Endothelial cell of umbilical vein (primary cell): ENCODE results near the gene RFX6. TPM values are rescaled to one million over a fixed set of nuclear protein-coding genes. Genes with fewer than 3 reads are reported as not detected.

Experiments
- BruUV-seq: library from RNA; stranded (reverse); fragments of 400-500 nt; replicated peaks from 2 replicates; lab custom pipeline; 2021; lab: Mats Ljungman, UMichigan
- CTCF ChIA-PET: fragments of 300-600, 350-600 bp; sonication (Branson Sonifier 250); formaldehyde crosslinking; loops from one replicate; lab custom pipeline; 2021; ENCODE audit warnings: antibody characterized with exemption, inconsistent platforms; lab: Charles Lee
- POLR2A ChIA-PET: fragments of 300-600, 350-600 bp; sonication (Branson Sonifier 250); formaldehyde crosslinking; loops from one replicate; lab custom pipeline; 2021; ENCODE audit warnings: antibody characterized with exemption, inconsistent platforms; lab: Charles Lee
- DNase-seq: peaks from one replicate; pipeline ENCODE4 v3.0.0-alpha.2; 2011; ENCODE audit warnings: low read depth, low spot score
- FAIRE-seq: peaks from 2 replicates; lab custom pipeline; 2011; peaks lifted over from hg19 to GRCh38; lab: Jason Lieb, UNC
- H2AFZ ChIP-seq: 2 replicates; pipeline ENCODE4 v1.6.0; 2012; ENCODE audit warnings: low read depth, low read length, control low read depth, inconsistent platforms
- H3K27ac ChIP-seq: 2 replicates; pipeline ENCODE4 v1.5.1; 2011; ENCODE audit warnings: low read depth, mild to moderate bottlenecking, control low read depth, low read length, moderate library complexity; ENCODE audit not compliant: insufficient read depth
- H3K27me3 ChIP-seq, 2 experiments: 2 replicates each; pipeline versions ENCODE4 v1.6.0 to v1.6.1; 2011; ENCODE audit warnings: low read length in 2 of 2, mixed read lengths in 1 of 2; ENCODE audit not compliant: control insufficient read depth in 2 of 2, insufficient read depth in 2 of 2
- H3K36me3 ChIP-seq, 2 experiments: 2 replicates in 1 of 2; 3 replicates in 1 of 2; pipeline ENCODE4 v1.5.1; 2011; ENCODE audit warnings: low read length in 2 of 2, mild to moderate bottlenecking in 1 of 2, moderate library complexity in 1 of 2; ENCODE audit not compliant: control insufficient read depth in 2 of 2, insufficient read depth in 2 of 2; ENCODE audit errors: extremely low read depth in 1 of 2
- H3K4me1 ChIP-seq: 3 replicates; pipeline ENCODE4 v1.5.1; 2011; ENCODE audit warnings: mild to moderate bottlenecking, low read length; ENCODE audit not compliant: control insufficient read depth, insufficient read depth; ENCODE audit errors: extremely low read depth
- H3K4me2 ChIP-seq: 2 replicates; pipeline ENCODE4 v1.6.1; 2011; ENCODE audit warnings: low read length, control low read depth, mixed read lengths; ENCODE audit not compliant: insufficient read depth
- H3K4me3 ChIP-seq, 3 experiments: fragments of 200-600 bp in 1 of 3; sonication (generic), shearing (Covaris generic) in 1 of 3; replicated peaks in 1 of 3; 2 replicates each; pipeline ENCODE4 v1.5.1; 2011 to 2016; ENCODE audit warnings: control low read depth in 3 of 3, low read length in 3 of 3, mild to moderate bottlenecking in 2 of 3, inconsistent platforms in 1 of 3, low read depth in 1 of 3, moderate library complexity in 1 of 3; ENCODE audit not compliant: insufficient read depth in 1 of 3
- H3K79me2 ChIP-seq: 2 replicates; pipeline ENCODE4 v1.6.0; 2012; ENCODE audit warnings: low read length, inconsistent platforms; ENCODE audit not compliant: control insufficient read depth, insufficient read depth
- H3K9ac ChIP-seq: replicated peaks from 2 replicates; pipeline ENCODE3; 2011; ENCODE audit warnings: low read length, control low read depth; ENCODE audit not compliant: insufficient read depth; ENCODE audit errors: extremely low read depth
- H3K9me1 ChIP-seq: replicated peaks from 3 replicates; pipeline ENCODE4 v1.6.0; 2011; ENCODE audit warnings: mild to moderate bottlenecking, low read length; ENCODE audit not compliant: control insufficient read depth, insufficient read depth; ENCODE audit errors: extremely low read depth
- H3K9me3 ChIP-seq: replicated peaks from 2 replicates; pipeline ENCODE4 v1.5.1; 2012; ENCODE audit warnings: low read length, inconsistent platforms; ENCODE audit not compliant: control insufficient read depth, insufficient read depth
- H4K20me1 ChIP-seq: replicated peaks from 2 replicates; pipeline ENCODE3; 2011; ENCODE audit warnings: mild to moderate bottlenecking, low read length; ENCODE audit not compliant: control insufficient read depth, insufficient read depth; ENCODE audit errors: extremely low read depth
- EZH2 ChIP-seq: IDR thresholded peaks from 2 replicates; pipeline ENCODE4 v1.6.1; 2012; ENCODE audit warnings: borderline replicate concordance, low read depth, mild to moderate bottlenecking, moderate library complexity, low read length, inconsistent platforms; ENCODE audit not compliant: severe bottlenecking
- FOS ChIP-seq: IDR thresholded peaks from 2 replicates; pipeline ENCODE4 v1.6.1; 2011; ENCODE audit warnings: mild to moderate bottlenecking, low read length, moderate library complexity, borderline replicate concordance; ENCODE audit not compliant: insufficient read depth
- GATA2 ChIP-seq: IDR thresholded peaks from 2 replicates; pipeline ENCODE4 v1.7.0; 2011; ENCODE audit warnings: low read depth, mild to moderate bottlenecking, moderate library complexity, mixed read lengths, low read length; ENCODE audit not compliant: insufficient read length, insufficient read depth
- JUN ChIP-seq: IDR thresholded peaks from 2 replicates; pipeline ENCODE4 v1.6.1; 2011; ENCODE audit warnings: borderline replicate concordance, low read depth; ENCODE audit not compliant: insufficient read length, insufficient read depth
- MYC ChIP-seq: IDR thresholded peaks from one replicate; pipeline ENCODE4 v1.6.1; 2011; ENCODE audit warnings: mild to moderate bottlenecking, low read depth, low read length
- POLR2A ChIP-seq: IDR thresholded peaks from 2 replicates; pipeline ENCODE4 v1.6.1; 2012; ENCODE audit warnings: low read depth, mild to moderate bottlenecking, control low read depth, low read length
- POLR2AphosphoS5 ChIP-seq: IDR thresholded peaks from 2 replicates; pipeline ENCODE4 v1.6.1; 2012; ENCODE audit warnings: low read depth, mild to moderate bottlenecking, control low read depth, low read length, moderate library complexity; ENCODE audit not compliant: insufficient read depth
- dilution Hi-C: fragments of 300-500 bp; cut with MboI; formaldehyde crosslinking; loops from one replicate; pipeline ENCODE4 v1.15.0; 2019; ENCODE audit warnings: low sequenced_read_pairs; ENCODE audit not compliant: extremely low pct_ligation_motif_present
- intact Hi-C: fragments of 100-400 bp; cut with micrococcal nuclease; formaldehyde crosslinking; loops from one replicate; pipeline ENCODE4 v1.10.0; 2022
- polyA plus RNA-seq, 4 experiments: library from polyadenylated mRNA; depleted of rRNA in 3 of 4; stranded (reverse) in 3 of 4; unstranded in 1 of 4; fragments of >200 nt; gene quantifications; 2 replicates each; pipeline versions ENCODE4 v1.2.1 to v1.2.3, GENCODE V29; 2011 to 2012; ENCODE audit warnings: missing spikeins in 1 of 4
- total RNA-seq: library from RNA; stranded (reverse); gene quantifications from 2 replicates; pipeline ENCODE4 v1.2.3, GENCODE V29; 2021
- TF ChIP-seq, protein P1 (sequence below): IDR thresholded peaks from 2 replicates; pipeline ENCODE4 v1.6.1; 2011; ENCODE audit not compliant: insufficient read depth, insufficient read length
- TF ChIP-seq, protein P2 (sequence below), 2 donors: IDR thresholded peaks; 1 replicate in 1 of 2; 2 replicates in 1 of 2; pipeline ENCODE4 v1.5.1; 2011; ENCODE audit warnings: low read length in 2 of 2, mild to moderate bottlenecking in 2 of 2, moderate library complexity in 2 of 2, control low read depth in 1 of 2, inconsistent platforms in 1 of 2, low read depth in 1 of 2; ENCODE audit not compliant: insufficient read depth in 1 of 2; ENCODE audit errors: extremely low read depth in 1 of 2

Gene RFX6
- total and polyA plus RNA-seq, 2 donors (not counting 3 experiments of a cell fraction or from before 2014, with no cell fraction given), result not detected

- H3K27ac ChIP-seq, result no peak overlapping the region
- H3K9ac ChIP-seq, result no peak overlapping the region
- BruUV-seq, result no TSS peak
- no peaks in the 10 kb centered on the region for H3K79me2 ChIP-seq
- ChIA-PET CTCF (no interaction called here), POLR2A (no interaction called here)
- no peak for FAIRE-seq
- TF ChIP-seq POLR2AphosphoS5 (no peak), EZH2 (no peak), MYC (no peak), JUN (no peak), GATA2 (no peak), FOS (no peak), POLR2A (no peak)
- TF ChIP-seq, protein P1, sequence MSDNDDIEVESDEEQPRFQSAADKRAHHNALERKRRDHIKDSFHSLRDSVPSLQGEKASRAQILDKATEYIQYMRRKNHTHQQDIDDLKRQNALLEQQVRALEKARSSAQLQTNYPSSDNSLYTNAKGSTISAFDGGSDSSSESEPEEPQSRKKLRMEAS, result no peak
- TF ChIP-seq, protein P2, sequence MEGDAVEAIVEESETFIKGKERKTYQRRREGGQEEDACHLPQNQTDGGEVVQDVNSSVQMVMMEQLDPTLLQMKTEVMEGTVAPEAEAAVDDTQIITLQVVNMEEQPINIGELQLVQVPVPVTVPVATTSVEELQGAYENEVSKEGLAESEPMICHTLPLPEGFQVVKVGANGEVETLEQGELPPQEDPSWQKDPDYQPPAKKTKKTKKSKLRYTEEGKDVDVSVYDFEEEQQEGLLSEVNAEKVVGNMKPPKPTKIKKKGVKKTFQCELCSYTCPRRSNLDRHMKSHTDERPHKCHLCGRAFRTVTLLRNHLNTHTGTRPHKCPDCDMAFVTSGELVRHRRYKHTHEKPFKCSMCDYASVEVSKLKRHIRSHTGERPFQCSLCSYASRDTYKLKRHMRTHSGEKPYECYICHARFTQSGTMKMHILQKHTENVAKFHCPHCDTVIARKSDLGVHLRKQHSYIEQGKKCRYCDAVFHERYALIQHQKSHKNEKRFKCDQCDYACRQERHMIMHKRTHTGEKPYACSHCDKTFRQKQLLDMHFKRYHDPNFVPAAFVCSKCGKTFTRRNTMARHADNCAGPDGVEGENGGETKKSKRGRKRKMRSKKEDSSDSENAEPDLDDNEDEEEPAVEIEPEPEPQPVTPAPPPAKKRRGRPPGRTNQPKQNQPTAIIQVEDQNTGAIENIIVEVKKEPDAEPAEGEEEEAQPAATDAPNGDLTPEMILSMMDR (IDR thresholded peaks at IDR 0.05; ENCODE audit: extremely low read depth in 1 of 2, insufficient read depth in 1 of 2, low read depth in 1 of 2, low read length in 2 of 2), result no peak
- no peak for DNase-seq
- no peaks in the 10 kb centered on the region for H3K9me3 ChIP-seq
- no peaks in the 10 kb centered on the region for H3K4me1 ChIP-seq
- intact Hi-C loops, result no loop called here
- dilution Hi-C loops, result no loop called here
- no peaks in the 10 kb centered on the region for H3K27me3 ChIP-seq
- H4K20me1 ChIP-seq, result no peaks in the 10 kb centered on the region
- no peak overlapping the region for H2AFZ ChIP-seq
- H3K36me3 ChIP-seq, result no peaks in the 10 kb centered on the region
- no peak overlapping the region for H3K4me2 ChIP-seq
- no peak overlapping the region for H3K4me3 ChIP-seq
- no peaks in the 10 kb centered on the region for H3K9me1 ChIP-seq
Measured at GRCh38 chr6:116949964-116950363, 72.9 kb downstream of the RFX6 start.
